ENCODE results near the gene MYLK2. TPM values are rescaled to one million over a fixed set of nuclear protein-coding genes. Genes with fewer than 3 reads are reported as not detected.

Gene MYLK2
- total and polyA plus RNA-seq, 12 donors, result 0.11 to 1.5 (median 0.27) TPM; not detected in 9

GRCh38 chr20:31780839-31781238 is 38.3 kb upstream of the MYLK2 start:
- H3K27ac ChIP-seq, result no peak overlapping the region
- TF ChIP-seq CTCF (IDR thresholded peaks at IDR 0.05) (no peak), POLR2A (IDR thresholded peaks at IDR 0.05) (no peak)
- H3K36me3 ChIP-seq (replicated peaks in 1 of 2), result no peaks in the 10 kb centered on the region
- H3K4me1 ChIP-seq (replicated peaks in 1 of 2), result no peaks in the 10 kb centered on the region
- no peaks in the 10 kb centered on the region for H3K27me3 ChIP-seq
- no peaks in the 10 kb centered on the region for H3K9me3 ChIP-seq (replicated peaks in 1 of 3)
- WGBS, 4 donors, result 95 to 100% (median 98%) methylated on average over 2 of the region's 2 CpGs
- intact Hi-C loops (cut with DNase I), result no loop called here
- no peak overlapping the region for H3K4me3 ChIP-seq
- no peak for DNase-seq

- no peaks in the 10 kb centered on the region for H3K36me3 ChIP-seq (replicated peaks in 1 of 2)
- no peak for DNase-seq
- H3K27ac ChIP-seq, result no peak overlapping the region
- TF ChIP-seq CTCF (IDR thresholded peaks at IDR 0.05) (no peak), POLR2A (IDR thresholded peaks at IDR 0.05) (no peak)
- no peaks in the 10 kb centered on the region for H3K4me1 ChIP-seq (replicated peaks in 1 of 2)
- intact Hi-C loops (cut with DNase I), result no loop called here
- no peaks in the 10 kb centered on the region for H3K9me3 ChIP-seq (replicated peaks in 1 of 3)
- H3K27me3 ChIP-seq, result no peaks in the 10 kb centered on the region
- no peak overlapping the region for H3K4me3 ChIP-seq
- 97 to 100% (median 98%) methylated on average over 2 to 4 of the region's 4 CpGs for WGBS, 4 donors
These were observed 37.2 kb upstream of the MYLK2 start for GRCh38 chr20:31781945-31782344.

GRCh38 chr20:31784354-31785044 is 34.7 kb upstream of the MYLK2 start:
- TF ChIP-seq POLR2A (IDR thresholded peaks at IDR 0.05) (no peak), CTCF (IDR thresholded peaks at IDR 0.05) (no peak)
- Histone ChIP-seq H3K4me1 (replicated peaks in 1 of 2) (no peaks in the 10 kb centered on the region), H3K27ac (no peak overlapping the region), H3K27me3 (no peaks in the 10 kb centered on the region), H3K9me3 (replicated peaks in 1 of 3) (no peaks in the 10 kb centered on the region), H3K4me3 (no peak overlapping the region), H3K36me3 (replicated peaks in 1 of 2) (no peaks in the 10 kb centered on the region)
- WGBS, 4 donors, result 97 to 99% (median 97%) methylated on average over 7 of the region's 7 CpGs
- no peak for DNase-seq
- intact Hi-C loops (cut with DNase I), result no loop called here

GRCh38 chr20:31785089-31785488 is 34.1 kb upstream of the MYLK2 start:
- no peaks in the 10 kb centered on the region for H3K4me1 ChIP-seq (replicated peaks in 1 of 2)
- H3K9me3 ChIP-seq (replicated peaks in 1 of 3), result no peaks in the 10 kb centered on the region
- H3K27me3 ChIP-seq, result no peaks in the 10 kb centered on the region
- no peak overlapping the region for H3K27ac ChIP-seq
- TF ChIP-seq POLR2A (IDR thresholded peaks at IDR 0.05) (no peak), CTCF (IDR thresholded peaks at IDR 0.05) (no peak)
- intact Hi-C loops (cut with DNase I), result no loop called here
- no peaks in the 10 kb centered on the region for H3K36me3 ChIP-seq (replicated peaks in 1 of 2)
- DNase-seq, result no peak
- no peak overlapping the region for H3K4me3 ChIP-seq
- 91 to 95% (median 94%) methylated on average over 3 of the region's 3 CpGs for WGBS, 4 donors

Measured in adrenal gland (tissue), 12 donors.